HCT116 (cell line): Measurements from ENCODE around the gene CSNK1G1. TPM values are rescaled to one million over a fixed set of nuclear protein-coding genes. Genes with fewer than 3 reads are reported as not detected.

Experiments used
- ATAC-seq: fragments of 200-7000 bp; cut with Tn5 transposase; 2 replicates; pipeline ENCODE4 v1.9.1; 2020; ENCODE audit warnings: mild to moderate bottlenecking, moderate library complexity
- BruUV-seq: library from RNA; stranded (reverse); fragments of 400-500 nt; replicated peaks from 2 replicates; lab custom pipeline; 2021; lab: Mats Ljungman, UMichigan
- CTCF ChIA-PET: fragments of 300-600 bp; sonication (Branson Sonifier 250); formaldehyde crosslinking; loops from one replicate; lab custom pipeline; 2021; ENCODE audit warnings: antibody characterized with exemption; lab: Charles Lee
- POLR2A ChIA-PET: fragments of 300-600, 350-600 bp; sonication (Branson Sonifier 250); formaldehyde crosslinking; loops from one replicate; lab custom pipeline; 2021; ENCODE audit warnings: antibody characterized with exemption; lab: Charles Lee
- RAD21 ChIA-PET, 2 experiments: fragments of 300-600 bp; sonication (Branson Sonifier 250); formaldehyde crosslinking; loops; one replicate each; lab custom pipeline; 2023; ENCODE audit warnings: low total read pairs in 2 of 2; ENCODE audit not compliant: uncharacterized antibody in 2 of 2, unreplicated experiment in 2 of 2, low non-redundant PET in 1 of 2; lab: Charles Lee
- DNase-seq: peaks from one replicate; pipeline ENCODE4 v3.0.0-alpha.2; 2010; ENCODE audit warnings: low read depth, low spot score
- H2AFZ ChIP-seq: fragments of 200-600 bp; shearing (Covaris generic), sonication (generic); 2 replicates; pipeline ENCODE4 v1.6.1; 2017; ENCODE audit warnings: low read depth, mixed run types, mixed read lengths, antibody characterized with exemption, low read length; ENCODE audit not compliant: poor library complexity, severe bottlenecking
- H3K27ac ChIP-seq: 2 replicates; pipeline ENCODE4 v1.5.1; 2012; ENCODE audit warnings: low read depth, low read length
- H3K27me3 ChIP-seq: fragments of 200-600 bp; sonication (generic); 2 replicates; pipeline ENCODE4 v1.6.1; 2016; ENCODE audit warnings: mixed run types, low read length, mixed read lengths; ENCODE audit not compliant: insufficient read depth
- H3K36me3 ChIP-seq, 2 experiments: fragments of 200-500 bp in 1 of 2; fragments of 200-600 bp in 1 of 2; sonication (Bioruptor generic) in 1 of 2; sonication (generic) in 1 of 2; 2 replicates each; pipeline versions ENCODE4 v1.5.1 to v1.6.1; 2014 to 2016; ENCODE audit warnings: low read length in 2 of 2, inconsistent platforms in 1 of 2, mixed read lengths in 1 of 2, mixed run types in 1 of 2; ENCODE audit not compliant: insufficient read depth in 2 of 2, control insufficient read depth in 1 of 2
- H3K4me1 ChIP-seq, 2 experiments: fragments of 200-600 bp in 1 of 2; sonication (generic) in 1 of 2; 2 replicates each; pipeline versions ENCODE4 v1.5.1 to v1.6.1; 2012 to 2017; ENCODE audit warnings: low read length in 2 of 2, inconsistent platforms in 1 of 2, mild to moderate bottlenecking in 1 of 2, mixed read lengths in 1 of 2, mixed run types in 1 of 2, moderate library complexity in 1 of 2; ENCODE audit not compliant: insufficient read depth in 2 of 2, control insufficient read depth in 1 of 2
- H3K4me2 ChIP-seq: fragments of 200-600 bp; sonication (generic); 2 replicates; pipeline ENCODE4 v1.6.1; 2017; ENCODE audit warnings: mixed run types, low read length, mixed read lengths
- H3K4me3 ChIP-seq, 2 experiments: fragments of 200-600 bp in 1 of 2; sonication (generic) in 1 of 2; replicated peaks in 1 of 2; 2 replicates each; pipeline ENCODE4 v1.5.1; 2011 to 2016; ENCODE audit warnings: low read length in 2 of 2, control low read depth in 1 of 2, low read depth in 1 of 2, mild to moderate bottlenecking in 1 of 2, mixed read lengths in 1 of 2, mixed run types in 1 of 2
- H3K79me2 ChIP-seq: fragments of 200-600 bp; sonication (generic); 2 replicates; pipeline ENCODE4 v1.6.1; 2017; ENCODE audit warnings: mild to moderate bottlenecking, mixed run types, low read length, moderate library complexity, mixed read lengths; ENCODE audit not compliant: insufficient read depth
- H3K9ac ChIP-seq: fragments of 200-600 bp; sonication (generic); 2 replicates; pipeline ENCODE4 v1.6.1; 2016; ENCODE audit warnings: low read length, mixed read lengths
- H3K9me2 ChIP-seq: fragments of 200-600 bp; sonication (generic), shearing (Covaris generic); 2 replicates; pipeline ENCODE4 v1.6.1; 2017; ENCODE audit warnings: mixed run types, mild to moderate bottlenecking, moderate library complexity; ENCODE audit not compliant: insufficient read depth
- H3K9me3 ChIP-seq, 2 experiments: fragments of 200-500 bp in 1 of 2; fragments of 200-600 bp in 1 of 2; sonication (Bioruptor generic) in 1 of 2; sonication (generic) in 1 of 2; 2 replicates each; pipeline ENCODE4 v1.6.1; 2014 to 2017; ENCODE audit warnings: low read length in 2 of 2, mixed read lengths in 2 of 2, inconsistent platforms in 1 of 2, low read depth in 1 of 2, mild to moderate bottlenecking in 1 of 2, mixed run types in 1 of 2, moderate library complexity in 1 of 2; ENCODE audit not compliant: control insufficient read depth in 1 of 2, insufficient read depth in 1 of 2
- H4K20me1 ChIP-seq: fragments of 200-600 bp; sonication (generic), shearing (Covaris generic); 2 replicates; pipeline ENCODE4 v1.6.1; 2017; ENCODE audit warnings: mixed run types, mild to moderate bottlenecking, moderate library complexity; ENCODE audit not compliant: insufficient read depth
- CBX3 ChIP-seq: IDR thresholded peaks from 2 replicates; pipeline ENCODE4 v1.6.1; 2012; ENCODE audit warnings: low read depth
- CEBPB ChIP-seq: IDR thresholded peaks from 2 replicates; pipeline ENCODE4 v1.6.1; 2012; ENCODE audit warnings: low read depth
- CTCF ChIP-seq, 3 experiments: fragments of 200-600 bp in 1 of 3; sonication (generic) in 1 of 3; IDR thresholded peaks in 2 of 3; conservative IDR thresholded peaks in 1 of 3; 2 replicates each; pipeline ENCODE4 v1.5.1; 2012 to 2017; ENCODE audit warnings: low read depth in 2 of 3, low read length in 2 of 3, antibody characterized with exemption in 1 of 3, borderline replicate concordance in 1 of 3, control low read depth in 1 of 3, mild to moderate bottlenecking in 1 of 3, mixed read lengths in 1 of 3, mixed run types in 1 of 3, moderate library complexity in 1 of 3; ENCODE audit not compliant: insufficient read depth in 1 of 3
- EGR1 ChIP-seq: IDR thresholded peaks from 2 replicates; pipeline ENCODE4 v1.6.1; 2012; ENCODE audit warnings: low read depth
- ELF1 ChIP-seq: IDR thresholded peaks from 2 replicates; pipeline ENCODE4 v1.6.1; 2012; ENCODE audit warnings: low read depth, borderline replicate concordance
- EZH2 ChIP-seq: fragments of 200-600 bp; sonication (generic); IDR thresholded peaks from 2 replicates; pipeline ENCODE4 v1.6.1; 2017; ENCODE audit warnings: antibody characterized with exemption, mixed run types
- EZH2phosphoT487 ChIP-seq: fragments of 200-600 bp; IDR thresholded peaks from 2 replicates; pipeline ENCODE4 v1.6.1; 2018; ENCODE audit warnings: antibody characterized with exemption, borderline replicate concordance
- JUND ChIP-seq: IDR thresholded peaks from 2 replicates; pipeline ENCODE4 v1.6.1; 2012
- MAX ChIP-seq: IDR thresholded peaks from 2 replicates; pipeline ENCODE4 v1.6.1; 2012
- POLR2A ChIP-seq: IDR thresholded peaks from 2 replicates; pipeline ENCODE4 v1.7.0; 2011; ENCODE audit warnings: borderline replicate concordance; ENCODE audit not compliant: insufficient read depth, insufficient read length; ENCODE audit errors: extremely low read depth
- POLR2AphosphoS5 ChIP-seq: IDR thresholded peaks from 2 replicates; pipeline ENCODE4 v1.6.1; 2011; ENCODE audit warnings: mild to moderate bottlenecking, low read depth, low read length, moderate library complexity
- RAD21 ChIP-seq: IDR thresholded peaks from 2 replicates; pipeline ENCODE4 v1.6.1; 2012; ENCODE audit warnings: low read depth, mild to moderate bottlenecking
- SIN3A ChIP-seq: IDR thresholded peaks from 2 replicates; pipeline ENCODE4 v1.6.1; 2012; ENCODE audit warnings: low read depth
- SP1 ChIP-seq: IDR thresholded peaks from 2 replicates; pipeline ENCODE4 v1.6.1; 2012; ENCODE audit warnings: low read depth
- SRF ChIP-seq: IDR thresholded peaks from 2 replicates; pipeline ENCODE4 v1.6.1; 2012; ENCODE audit warnings: low read depth
- TCF7L2 ChIP-seq: IDR thresholded peaks from 2 replicates; pipeline ENCODE4 v1.7.0; 2011; ENCODE audit warnings: borderline replicate concordance, inconsistent platforms; ENCODE audit not compliant: insufficient read depth, insufficient read length; ENCODE audit errors: extremely low read depth
- YY1 ChIP-seq: IDR thresholded peaks from 2 replicates; pipeline ENCODE4 v1.6.1; 2011; ENCODE audit warnings: low read length, low read depth, moderate library complexity, mild to moderate bottlenecking; ENCODE audit not compliant: insufficient replicate concordance; ENCODE audit errors: extremely low read depth
- ZBTB33 ChIP-seq: IDR thresholded peaks from 2 replicates; pipeline ENCODE4 v1.6.1; 2011; ENCODE audit warnings: mild to moderate bottlenecking, low read length, moderate library complexity; ENCODE audit not compliant: insufficient replicate concordance; ENCODE audit errors: extremely low read depth
- ZFX ChIP-seq: fragments of 450-650 bp; IDR thresholded peaks from 2 replicates; pipeline ENCODE4 v1.6.1; 2017
- ZNF274 ChIP-seq: fragments of 200-500 bp; sonication (Bioruptor generic); IDR thresholded peaks from 2 replicates; pipeline ENCODE4 v1.6.1; 2014; ENCODE audit warnings: mild to moderate bottlenecking, low read depth, low read length, inconsistent platforms
- intact Hi-C: fragments of 100-400 bp; cut with micrococcal nuclease; formaldehyde crosslinking; loops from 2 replicates; pipeline ENCODE4 v1.10.0; 2022
- total RNA-seq: library from RNA; stranded (reverse); gene quantifications from one replicate; pipeline ENCODE4 v1.2.1, GENCODE V29; 2021; ENCODE audit not compliant: unreplicated experiment

Gene CSNK1G1
- total RNA-seq, 1 experiment from 2014 or later: 21.1 TPM

GRCh38 chr15:64162869-64163658 is 192.9 kb downstream of the CSNK1G1 start, which contains the start of gene PPIB:
PPIB (minus strand) TSS chr15:64163022; CDS start chr15:64162986, 36 bp downstream.
- ChIA-PET RAD21 (interaction anchor here (0.5 to 1.4 kb wide), 3 partner anchors 10 to 193 kb away, joined by 3 read pairs; partner anchors contain the start of gene CSNK1G1 (in 1 of the 2)), CTCF (interaction anchor here (1.0 to 2.3 kb wide), 4 partner anchors 10 to 565 kb away, joined by 3 to 23 read pairs (median 9); no protein-coding TSS in a partner anchor), POLR2A (interaction anchor here (0.5 to 2.5 kb wide), 6 partner anchors 9 to 224 kb away, joined by 3 to 12 read pairs (median 5); partner anchors contain the start of genes SNX22 and TRIP4)
- H3K4me2 ChIP-seq: peak within 1 kb of the TSS; percentile 97
- peak within 1 kb of the TSS; percentile 88 for H3K9ac ChIP-seq
- no TSS peak for BruUV-seq
- no peaks in the 10 kb centered on the region for H3K9me2 ChIP-seq
- H3K27ac ChIP-seq: peak within 1 kb of the TSS; percentile 68
- H3K36me3 ChIP-seq: peaks cover 18 to 26% of the 10 kb centered on the region in 2 experiments
- H3K79me2 ChIP-seq: peaks cover 44% of the 10 kb centered on the region
- DNase-seq: peak; percentile 88
- peak within 1 kb of the TSS; percentile 56 for H2AFZ ChIP-seq
- peak; percentile 95 for ATAC-seq
- peak within 1 kb of the TSS; percentile 85 to 97 for H3K4me3 ChIP-seq
- no peaks in the 10 kb centered on the region for H3K9me3 ChIP-seq
- no peaks in the 10 kb centered on the region for H3K27me3 ChIP-seq
- intact Hi-C loops: loop anchor here (2.0 kb wide), 2 partner anchors 224 to 518 kb away; partner anchors contain the start of gene TRIP4
- TF ChIP-seq ZFX: peak; percentile 80; the same call in 1 of the 2 replicates
- TF ChIP-seq POLR2A: peak; percentile 48
- TF ChIP-seq ZBTB33: peak; percentile 7
- peak; percentile 89 for TF ChIP-seq POLR2AphosphoS5
- TF ChIP-seq EZH2phosphoT487: no peak
- TF ChIP-seq SP1: peak; percentile 84; the same call in 1 of the 2 replicates
- no peak for TF ChIP-seq SRF
- peak; percentile 48; the same call in 1 of the 2 replicates for TF ChIP-seq JUND
- no peak for TF ChIP-seq CEBPB
- TF ChIP-seq RAD21: peak; percentile 88
- peak; percentile 16 for TF ChIP-seq YY1
- peak; percentile 55 for TF ChIP-seq TCF7L2
- TF ChIP-seq CBX3: 0 out of 2 replicates have a peak, but pooled peaks have one; percentile 11
- no peak; the same call in 1 of the 2 replicates for TF ChIP-seq ELF1
- TF ChIP-seq CTCF (IDR thresholded peaks at IDR 0.05 in 2 of 3, conservative IDR thresholded peaks at IDR 0.05 in 1 of 3; ENCODE audit: borderline replicate concordance in 1 of 3, insufficient read depth in 1 of 3, low read depth in 2 of 3, low read length in 2 of 3): peak; percentile 28 to 62 (median 52)
- TF ChIP-seq ZNF274: no peak
- no peak for TF ChIP-seq EZH2
- peak; percentile 88 for TF ChIP-seq SIN3A
- TF ChIP-seq EGR1: peak; percentile 75
- TF ChIP-seq MAX: peak; percentile 57
- no peaks in the 10 kb centered on the region; the same call in 1 of the 2 replicates for H4K20me1 ChIP-seq
- peaks cover 4 to 14% of the 10 kb centered on the region in 2 experiments; a peak in 3 of 4 replicates for H3K4me1 ChIP-seq
